OCI-M2 (cell line): ENCODE results near the gene LIN7A.
"Not testable (repeated sequence)": the region's sequence is repeated elsewhere in the genome, so short reads cannot be mapped to it uniquely, and the experiment has no call there.

Experiments
- DNase-seq: peaks from one replicate; lab custom pipeline; 2025; ENCODE audit not compliant: unreplicated experiment; lab: John Stamatoyannopoulos, UW

Gene LIN7A

DNA sequence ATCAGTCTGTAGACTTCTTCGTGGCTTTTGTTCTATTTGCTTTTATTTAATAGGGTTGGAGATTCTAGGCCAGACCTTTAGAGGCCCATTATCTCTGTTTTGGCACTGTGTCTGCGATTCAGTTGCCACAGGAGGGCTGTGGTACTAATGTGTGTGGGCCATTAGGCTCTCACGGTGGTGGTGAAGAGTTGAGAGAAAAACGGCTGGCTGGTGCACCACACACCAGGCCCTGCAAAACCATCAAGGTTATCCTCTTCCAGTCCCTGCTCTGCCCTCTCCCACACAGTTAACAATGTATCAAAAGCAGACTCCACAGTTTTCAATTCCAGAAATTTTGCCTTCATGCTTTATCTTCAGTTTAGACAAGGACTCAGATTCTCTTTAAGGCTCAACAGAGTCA lies 123.3 kb downstream of the LIN7A start:
- DNase-seq: no peak

DNA sequence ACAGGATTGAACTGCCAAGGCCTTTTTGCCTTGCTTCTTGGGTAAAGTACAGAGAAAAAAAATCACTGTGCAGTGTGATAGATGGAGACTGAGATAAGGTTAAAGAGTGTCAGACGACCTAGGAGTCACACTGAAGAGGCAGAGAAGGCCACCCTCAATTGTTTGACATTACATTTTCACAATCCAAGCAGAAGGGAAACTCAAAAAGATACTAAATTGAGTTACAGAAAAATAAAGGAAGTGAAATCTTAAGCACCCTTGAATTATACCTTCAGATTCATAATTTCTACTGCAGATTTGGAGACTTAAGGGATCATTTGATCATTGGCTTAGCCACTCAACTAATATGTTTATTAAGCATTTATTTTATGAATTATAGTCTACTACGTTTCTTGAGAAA lies 123.9 kb downstream of the LIN7A start:
- DNase-seq: no peak

DNA sequence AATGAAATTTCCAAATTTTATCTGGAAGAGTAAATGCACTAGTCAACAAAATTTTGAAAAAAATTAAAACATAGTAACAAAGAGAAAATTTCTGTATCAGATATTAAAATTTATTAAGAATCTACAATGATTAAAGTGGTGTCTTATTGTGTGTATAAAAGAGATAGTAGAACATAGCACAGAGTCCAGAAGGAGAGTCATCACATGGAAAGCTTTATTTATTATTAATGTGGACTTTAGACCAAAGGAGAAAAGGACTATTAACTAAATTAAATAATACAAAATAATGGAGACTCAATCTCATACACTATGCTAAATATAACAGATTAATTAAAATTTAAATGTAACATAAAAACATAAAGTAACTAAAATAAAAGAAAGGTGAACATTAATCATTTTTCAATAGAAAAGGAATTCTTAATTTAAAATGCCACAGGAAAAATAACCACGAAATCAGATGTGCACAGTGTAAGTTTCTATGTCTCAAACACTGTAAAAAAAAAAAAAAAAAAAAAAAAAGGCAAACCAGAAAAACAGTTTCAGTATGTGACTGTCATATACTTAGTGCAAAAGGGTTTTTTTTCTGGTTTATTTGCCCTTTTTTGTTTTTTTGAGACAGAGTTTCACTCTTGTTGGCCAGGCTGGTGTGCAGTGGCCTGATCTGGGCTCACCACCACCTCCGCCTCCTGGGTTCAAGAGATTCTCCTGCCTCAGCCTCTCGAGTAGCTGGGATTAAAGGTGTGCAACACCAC lies 125.6 kb downstream of the LIN7A start:
- DNase-seq: no peak

DNA sequence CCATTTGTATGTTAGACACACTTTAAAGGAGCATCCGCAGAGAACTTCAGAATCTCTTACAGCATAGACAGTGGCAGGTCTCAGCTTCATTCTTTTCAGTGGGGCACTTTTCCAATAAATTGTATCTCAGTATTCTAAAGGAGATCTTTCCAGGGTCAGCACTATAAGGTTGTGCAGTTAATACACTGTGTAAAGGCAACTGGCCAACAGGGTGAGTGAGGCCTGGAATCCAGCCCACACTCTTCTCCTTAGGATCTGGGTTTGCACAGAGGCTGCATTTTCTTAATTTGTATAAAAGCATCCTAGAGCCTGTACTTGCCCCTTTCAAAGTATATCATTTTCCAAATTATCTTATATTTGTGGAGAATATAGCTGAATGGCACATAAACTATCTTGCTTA lies 126.9 kb downstream of the LIN7A start:
- DNase-seq: no peak

DNA sequence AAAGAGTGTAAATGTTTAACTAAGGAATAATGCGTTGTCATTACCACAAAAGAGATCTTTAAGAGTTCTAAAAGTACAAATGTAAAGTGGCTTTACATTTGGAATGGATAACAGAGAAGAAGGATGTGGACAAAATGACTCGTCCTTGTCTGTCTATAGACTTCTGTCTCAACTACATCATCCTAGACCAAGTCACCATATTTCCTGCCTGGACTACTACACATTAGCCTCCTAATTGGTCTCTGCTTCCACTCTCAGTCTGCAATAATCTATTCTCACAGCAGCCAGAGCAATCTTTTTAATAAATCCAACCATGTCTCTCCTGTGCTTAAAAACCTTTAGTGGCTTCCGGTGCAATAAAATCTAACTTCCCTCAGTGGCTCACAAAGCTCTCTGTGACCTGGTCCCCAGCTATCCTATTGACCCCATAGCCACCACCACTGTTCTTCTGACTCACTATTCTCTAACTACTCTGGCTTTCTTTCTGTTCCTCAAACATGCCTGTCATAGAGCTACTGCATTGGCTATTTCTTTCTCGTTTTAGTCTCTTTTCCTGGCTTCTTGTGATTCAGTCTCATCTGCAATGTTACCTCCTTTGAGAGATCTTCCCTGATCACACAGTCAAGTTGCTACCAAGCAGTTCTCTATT lies 130.0 kb downstream of the LIN7A start:
- no peak for DNase-seq

DNA sequence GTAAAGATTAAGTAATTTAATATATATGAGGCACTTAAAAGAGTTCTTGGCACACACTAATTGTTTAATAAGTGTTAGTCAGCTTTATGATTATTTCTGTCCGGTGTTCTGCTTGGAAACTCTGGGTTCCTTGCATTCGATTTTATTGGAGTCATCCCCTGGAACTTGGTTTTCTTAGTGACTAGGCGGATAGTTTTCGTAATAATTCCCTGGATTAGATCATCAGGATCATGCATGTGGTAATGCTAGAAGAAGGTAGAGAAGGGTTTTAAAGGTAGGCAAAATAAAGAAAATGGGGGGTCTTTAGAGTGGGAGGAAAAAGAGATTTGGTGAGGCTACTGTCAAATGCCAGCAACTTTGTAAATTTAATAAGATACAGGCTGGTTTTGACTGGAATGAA lies 132.6 kb downstream of the LIN7A start:
- no peak for DNase-seq

DNA sequence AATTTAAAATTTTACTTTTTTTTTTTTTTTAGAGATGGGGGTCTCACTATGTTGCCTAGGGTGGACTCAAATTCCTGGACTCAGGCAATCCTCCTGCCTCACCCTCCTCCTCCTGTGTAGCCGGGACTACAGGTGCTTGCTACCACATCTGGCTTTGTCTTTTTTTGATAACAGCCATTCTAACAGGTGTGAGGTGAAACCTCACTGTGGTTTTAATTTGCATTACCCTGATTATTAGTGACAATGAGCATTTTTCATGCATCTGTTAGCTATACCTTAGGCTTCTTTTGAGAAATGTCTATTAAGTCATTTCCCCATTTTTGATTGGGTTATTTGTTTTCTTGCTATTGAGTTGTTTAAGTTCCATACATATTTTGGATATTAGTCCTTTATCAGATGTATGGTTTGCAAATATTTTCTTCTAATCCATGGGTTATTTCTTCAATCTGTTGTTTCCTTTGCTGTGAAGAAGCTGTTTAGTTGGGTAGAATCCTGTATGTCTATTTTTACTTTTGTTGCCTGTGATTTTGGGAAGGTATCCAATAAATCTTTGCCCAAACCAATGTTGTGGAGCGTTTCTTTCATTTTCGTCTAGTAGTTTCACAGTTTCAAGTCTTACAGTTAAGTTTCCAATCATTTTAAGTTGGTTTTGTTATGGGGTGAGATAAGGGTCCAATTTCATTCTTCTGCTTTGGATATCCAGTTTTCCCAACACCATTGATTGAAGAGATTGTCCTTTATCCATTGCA lies 134.9 kb downstream of the LIN7A start:
- DNase-seq: no peak

DNA sequence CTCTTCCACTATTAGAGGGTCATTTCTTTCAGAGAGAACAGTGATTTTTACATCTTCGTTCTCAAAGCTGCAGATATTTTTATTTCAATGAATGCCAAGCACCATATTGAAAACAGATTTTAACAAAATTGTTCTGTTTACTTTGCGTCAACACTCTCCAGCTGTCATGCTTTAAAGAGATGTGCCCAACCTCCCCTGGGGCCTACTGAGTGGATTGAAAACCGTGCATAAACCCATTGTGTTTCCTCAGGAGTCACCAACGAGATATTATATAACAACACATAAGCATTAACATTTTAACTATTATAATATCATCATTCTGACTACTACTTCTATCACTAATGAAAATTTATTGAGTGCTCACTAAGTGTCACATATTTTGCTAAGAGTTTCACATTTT lies 139.5 kb downstream of the LIN7A start:
- DNase-seq: no peak

DNA sequence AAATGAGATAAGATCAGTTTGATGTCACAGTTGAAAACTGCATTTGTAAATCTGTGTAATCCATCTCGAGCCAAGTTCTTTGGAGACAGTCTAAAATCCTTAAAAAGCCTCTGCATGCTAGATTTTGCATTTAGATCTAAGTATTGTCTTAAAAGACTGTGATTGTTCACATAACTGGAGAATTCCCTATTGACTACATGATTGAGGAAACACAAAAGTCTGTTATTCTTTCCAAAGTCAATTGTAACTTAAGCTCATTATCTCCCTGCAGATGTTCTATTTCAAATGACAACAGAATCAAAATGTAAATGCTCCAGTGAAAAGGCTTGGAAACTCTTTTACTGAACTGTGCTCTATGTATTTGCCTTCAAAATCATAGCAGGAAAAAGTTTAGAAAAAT lies 143.2 kb downstream of the LIN7A start:
- DNase-seq: no peak

DNA sequence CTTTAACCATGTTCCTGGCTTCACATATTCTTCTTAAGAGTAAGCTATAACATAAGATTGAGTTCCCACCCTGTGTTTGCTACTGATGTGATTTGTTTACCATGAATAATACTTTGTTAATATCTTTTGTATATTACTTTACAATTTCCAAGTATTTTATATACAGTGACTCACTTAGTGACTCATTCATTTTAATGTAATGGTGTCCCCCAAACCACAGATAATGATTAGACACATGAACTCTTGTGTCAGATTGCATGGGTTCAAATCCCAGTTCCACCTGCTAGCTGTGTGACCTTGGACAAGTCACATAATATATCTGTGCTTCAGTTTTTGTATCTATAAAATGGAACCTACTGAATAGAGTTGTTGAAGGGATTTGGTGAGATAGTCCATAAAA lies 144.9 kb downstream of the LIN7A start:
- no peak for DNase-seq

DNA sequence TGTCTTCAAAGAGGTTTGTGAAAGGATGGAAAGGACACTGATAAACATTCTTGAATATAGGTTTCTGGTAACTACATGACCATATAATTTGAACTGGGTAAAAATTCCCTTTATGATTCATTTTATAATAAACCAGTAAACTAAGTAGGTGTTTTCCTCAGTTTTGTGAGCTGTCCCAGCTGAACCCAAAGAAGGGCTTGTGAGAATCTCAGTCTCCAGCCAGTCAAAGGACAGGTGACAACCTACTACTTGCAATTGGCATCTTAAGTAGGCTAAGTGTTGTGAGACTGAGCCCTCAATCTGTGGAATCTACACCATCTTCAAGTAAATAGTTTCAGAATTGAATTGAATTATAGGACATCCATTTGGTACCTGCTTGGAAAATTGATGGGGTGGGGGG lies 145.9 kb downstream of the LIN7A start:
- DNase-seq: no peak

DNA sequence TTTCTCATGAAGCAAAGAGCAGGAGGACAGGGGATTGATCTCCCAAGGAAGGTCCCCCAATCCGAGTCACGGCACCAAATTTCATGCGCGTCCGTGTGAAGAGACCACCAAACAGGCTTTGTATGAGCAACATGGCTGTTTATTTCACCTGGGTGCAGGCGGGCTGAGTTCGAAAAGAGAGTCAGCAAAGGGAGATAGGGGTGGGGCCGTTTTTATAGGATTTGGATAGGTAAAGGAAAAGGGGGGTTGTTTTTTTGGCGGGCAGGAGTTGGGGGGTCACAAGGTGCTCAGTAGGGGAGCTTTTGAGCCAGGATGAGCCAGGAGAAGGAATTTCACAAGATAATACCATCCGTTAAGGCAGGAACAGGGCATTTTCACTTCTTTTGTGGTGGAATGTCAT lies 149.3 kb downstream of the LIN7A start:
- DNase-seq: not testable (repeated sequence)

DNA sequence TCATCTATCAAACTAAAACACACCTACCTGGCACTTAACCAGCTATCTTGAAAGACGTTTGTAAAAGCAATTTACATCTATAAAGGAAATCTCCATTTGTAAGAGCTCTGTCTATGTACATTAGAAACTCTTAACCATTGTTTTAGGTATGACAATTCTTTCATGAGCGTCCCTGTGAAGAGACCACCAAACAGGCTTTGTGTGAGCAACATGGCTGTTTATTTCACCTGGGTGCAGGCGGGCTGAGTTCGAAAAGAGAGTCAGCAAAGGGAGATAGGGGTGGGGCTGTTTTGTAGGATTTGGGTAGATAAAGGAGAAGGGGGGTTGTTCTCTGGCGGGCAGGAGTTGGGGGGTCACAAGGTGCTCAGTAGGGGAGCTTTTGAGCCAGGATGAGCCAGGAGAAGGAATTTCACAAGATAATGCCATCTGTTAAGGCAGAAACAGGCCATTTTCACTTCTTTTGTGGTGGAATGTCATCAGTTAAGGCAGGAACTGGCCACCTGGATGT lies 154.7 kb downstream of the LIN7A start:
- not testable (repeated sequence) for DNase-seq

DNA sequence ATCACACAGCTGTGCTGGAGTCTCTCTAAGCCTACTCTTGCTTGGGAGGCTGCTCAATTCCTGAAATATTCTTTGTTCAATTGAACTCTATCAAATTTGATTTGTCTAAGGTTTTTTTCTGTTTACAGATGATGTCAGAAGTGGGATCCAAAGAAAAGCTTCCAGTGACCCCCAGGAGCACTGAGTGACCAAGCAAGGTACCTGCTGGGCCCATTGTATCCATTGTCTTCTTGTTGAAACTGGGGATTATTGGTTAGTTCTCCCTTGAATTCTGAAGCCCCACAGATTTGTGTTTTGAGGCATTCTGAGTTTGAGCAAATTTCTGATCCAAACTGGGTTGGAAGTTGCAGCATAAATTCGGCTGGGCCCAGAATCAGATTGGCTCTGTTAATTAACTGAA lies 156.4 kb downstream of the LIN7A start:
- no peak for DNase-seq

DNA sequence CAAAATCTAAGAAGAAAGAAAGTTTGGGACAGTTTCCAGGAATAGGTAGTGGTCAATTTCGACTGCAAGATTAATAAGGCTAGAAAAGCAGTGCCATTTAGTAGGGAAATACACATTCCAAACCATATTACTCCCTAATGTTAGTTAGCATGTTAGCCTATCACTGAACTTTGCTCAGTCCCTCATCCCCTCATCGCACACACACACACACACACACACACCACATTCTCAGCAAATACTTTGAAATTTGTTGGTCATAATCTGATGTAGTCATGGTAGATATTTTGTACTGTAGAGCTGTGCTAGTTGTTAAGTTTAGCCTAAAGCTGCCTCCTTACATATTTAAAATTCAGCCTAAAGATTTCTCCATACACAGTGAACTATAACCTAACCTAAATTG lies 157.0 kb downstream of the LIN7A start:
- DNase-seq: no peak

DNA sequence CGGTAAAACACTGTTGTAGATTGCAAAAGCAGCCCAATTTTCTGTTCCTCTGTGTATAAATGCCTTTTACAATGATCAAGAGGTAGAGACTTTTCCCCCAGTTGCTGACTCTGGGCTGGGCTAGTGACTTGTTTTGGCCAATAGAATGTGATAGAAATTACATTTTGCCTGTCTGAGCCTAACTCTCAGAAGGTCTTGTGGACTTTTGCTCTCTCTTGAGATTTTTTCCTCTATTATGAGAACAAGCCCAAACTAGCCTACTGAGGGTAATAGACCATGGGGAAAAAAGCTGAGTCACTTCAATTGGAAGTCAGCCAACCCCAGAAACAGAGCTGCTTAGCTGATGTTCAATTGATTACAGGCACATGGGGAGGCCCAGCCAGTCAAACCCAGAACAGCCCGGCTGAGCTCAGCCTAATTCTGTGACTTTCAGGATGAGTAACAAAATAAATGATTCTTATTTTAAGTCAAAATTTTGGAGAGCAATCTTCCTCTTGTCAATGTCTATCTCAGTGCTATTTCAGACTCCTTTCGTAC lies 159.7 kb downstream of the LIN7A start:
- no peak for DNase-seq

DNA sequence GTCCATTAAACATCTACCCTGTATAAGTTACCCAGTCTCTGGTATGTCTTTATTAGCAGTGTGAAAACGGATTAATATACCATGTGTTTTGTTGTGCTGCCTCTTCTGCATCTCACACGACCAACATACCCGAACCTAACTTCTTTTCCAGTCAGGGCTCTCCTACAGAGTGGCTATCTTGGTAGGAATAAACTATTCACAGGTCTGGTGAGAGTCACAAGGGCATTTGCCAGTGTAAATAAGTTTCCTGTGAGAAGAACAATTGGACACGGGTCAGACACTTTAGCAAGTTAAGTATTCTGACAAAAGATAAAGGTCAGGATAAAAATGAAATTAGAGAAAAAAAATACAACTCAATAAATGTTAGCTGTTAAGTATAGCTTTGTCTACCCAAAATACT lies 160.1 kb downstream of the LIN7A start:
- DNase-seq: no peak

DNA sequence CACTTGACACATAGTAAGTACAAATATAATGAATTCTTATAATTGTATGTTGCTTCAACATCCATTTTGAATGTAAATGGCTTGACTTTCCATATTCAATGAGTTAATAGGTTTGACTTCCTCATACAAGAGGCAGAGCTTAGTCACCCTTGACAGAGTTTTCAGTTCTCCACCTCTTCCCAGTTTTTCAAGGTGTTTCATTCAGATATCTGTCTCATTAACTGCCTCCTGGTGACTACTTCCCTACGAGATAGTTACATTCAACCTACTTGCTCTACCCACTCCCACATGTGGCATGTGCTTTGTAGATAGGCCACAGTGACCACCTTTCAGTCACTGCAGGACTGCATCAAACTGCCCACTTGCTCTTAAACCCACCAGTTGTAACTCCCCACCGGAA lies 161.0 kb downstream of the LIN7A start:
- DNase-seq: no peak

DNA sequence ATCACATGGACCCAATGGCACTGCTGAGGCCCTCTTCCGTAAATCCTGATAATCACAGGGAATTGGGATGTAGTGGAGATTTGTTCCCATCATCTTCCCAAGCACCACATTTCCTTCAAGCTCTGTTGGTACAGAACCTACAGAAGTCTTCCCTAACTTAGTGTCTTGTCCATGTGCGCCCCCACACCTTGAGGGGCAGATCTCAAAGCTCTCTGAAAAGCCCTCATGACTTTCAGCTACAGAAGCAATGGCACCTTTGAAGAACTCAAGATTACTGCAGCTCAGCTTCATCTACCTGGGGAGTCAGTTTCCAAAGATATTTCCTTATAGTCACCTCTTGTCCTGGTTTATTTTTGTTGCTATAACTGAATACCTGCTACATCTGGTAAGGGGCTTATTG lies 166.8 kb downstream of the LIN7A start:
- no peak for DNase-seq

DNA sequence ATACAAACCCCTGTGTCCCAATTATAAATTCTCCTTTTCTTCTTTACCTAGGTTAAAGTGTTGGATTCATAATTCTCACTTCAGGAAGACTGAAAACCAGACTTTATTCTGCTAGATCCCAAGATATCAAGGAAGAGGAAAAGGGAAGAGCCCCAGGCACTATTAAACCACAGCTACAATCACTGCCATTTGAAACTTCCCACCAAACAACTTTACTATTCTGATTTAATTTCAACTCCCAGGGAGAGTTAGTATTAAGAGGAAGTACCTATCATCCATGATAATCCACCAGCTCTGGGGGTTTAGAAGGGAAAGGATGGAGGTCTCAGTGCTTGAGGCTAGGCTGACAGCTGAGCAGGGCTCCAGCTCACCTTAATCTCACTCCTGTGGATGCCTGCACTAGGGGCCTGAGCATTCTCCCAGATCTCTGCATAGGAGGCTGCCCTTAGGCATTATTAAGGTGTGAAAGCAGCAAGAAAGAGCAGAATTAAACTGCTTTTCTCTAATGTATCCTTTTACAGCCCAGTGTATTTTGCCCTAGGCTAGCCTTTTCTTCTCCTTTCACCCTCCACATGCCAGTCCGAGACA lies 168.1 kb downstream of the LIN7A start:
- no peak for DNase-seq

DNA sequence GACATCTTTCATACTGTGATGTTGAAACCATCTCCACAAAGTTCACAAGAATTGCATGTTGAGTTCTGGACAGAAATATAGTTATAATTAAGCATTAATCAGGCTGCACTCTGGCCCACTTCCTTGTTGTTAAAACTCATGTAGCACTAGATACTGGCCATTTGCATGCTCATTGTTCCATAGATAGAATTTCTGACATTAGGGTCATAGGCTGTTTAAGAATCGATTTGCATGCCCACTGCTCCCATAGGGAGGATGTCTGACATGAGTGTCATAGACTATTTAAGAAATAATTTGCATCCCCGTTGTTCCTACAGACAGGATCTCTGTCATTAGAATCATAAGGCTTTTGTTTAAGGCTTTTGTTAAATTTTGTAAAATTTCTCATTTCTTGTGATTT lies 170.8 kb downstream of the LIN7A start:
- DNase-seq: no peak
